Measurements from ENCODE around the gene PDZRN4. TPM values are rescaled to one million over a fixed set of nuclear protein-coding genes. Genes with fewer than 3 reads are reported as not detected.

The PDZRN4 gene
- total RNA-seq, 1 donor from 2014 or later, result 0.14 TPM

DNA sequence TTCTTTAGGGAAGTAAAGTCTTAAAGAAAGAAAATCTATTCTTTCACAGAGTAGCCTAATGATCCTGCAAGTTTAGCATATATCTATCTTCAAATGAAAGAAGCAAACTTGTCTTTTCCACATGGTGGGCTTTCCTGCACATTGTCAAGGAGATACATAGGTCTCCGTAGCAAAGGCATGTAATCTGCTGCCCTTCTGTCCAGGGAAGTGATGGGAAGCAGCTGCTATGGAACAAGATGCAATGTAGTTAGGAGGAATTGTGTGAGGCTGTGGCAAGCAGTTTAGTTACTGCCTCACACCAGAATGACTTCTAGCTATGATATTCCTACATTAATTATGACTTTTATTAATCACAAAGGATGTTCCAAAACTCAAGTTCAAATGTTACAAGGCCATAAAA lies 174.4 kb downstream of the PDZRN4 start:
- DNase-seq, result no peak
- TF ChIP-seq CTCF (IDR thresholded peaks at IDR 0.05; ENCODE audit: borderline replicate concordance), result no peak

DNA sequence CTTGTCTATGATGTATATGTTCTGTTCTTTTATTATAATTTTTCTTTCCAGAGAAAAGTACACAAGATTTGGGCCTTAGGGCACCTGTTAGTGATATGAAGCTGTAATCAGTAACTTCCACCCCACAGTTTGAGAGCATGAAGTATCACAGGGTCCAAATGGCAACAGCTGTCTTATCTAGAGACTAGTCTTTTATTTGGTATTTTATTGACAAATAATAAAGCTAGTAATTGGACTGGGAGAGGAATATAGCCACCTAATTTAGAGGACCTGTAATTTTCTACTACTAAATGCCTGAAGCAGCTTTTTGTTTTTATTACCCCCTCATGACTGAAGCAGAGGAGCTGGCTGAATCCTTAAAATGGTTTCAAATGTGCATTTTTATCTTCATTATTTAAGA lies 174.8 kb downstream of the PDZRN4 start:
- no peaks in the 10 kb centered on the region for H3K36me3 ChIP-seq
- DNase-seq, result no peak
- TF ChIP-seq CTCF (IDR thresholded peaks at IDR 0.05; ENCODE audit: borderline replicate concordance), result no peak
- no peaks in the 10 kb centered on the region for H3K4me1 ChIP-seq
- no peak overlapping the region for H3K27ac ChIP-seq (replicated peaks)
- H3K4me3 ChIP-seq, result no peak overlapping the region
- intact Hi-C loops (cut with micrococcal nuclease), result no loop called here
- no peaks in the 10 kb centered on the region for H3K27me3 ChIP-seq (ENCODE audit: low read depth)
- peaks cover 3% of the 10 kb centered on the region for H3K9me3 ChIP-seq (replicated peaks)

More for the DNA sequence above, 174.4 kb downstream of the PDZRN4 start:
- Histone ChIP-seq H3K4me3 (no peak overlapping the region), H3K27me3 (ENCODE audit: low read depth) (no peaks in the 10 kb centered on the region), H3K4me1 (no peaks in the 10 kb centered on the region), H3K27ac (replicated peaks) (no peak overlapping the region), H3K9me3 (replicated peaks) (no peaks in the 10 kb centered on the region), H3K36me3 (no peaks in the 10 kb centered on the region)
- intact Hi-C loops (cut with micrococcal nuclease), result no loop called here

- DNase-seq, result no peak
- no peaks in the 10 kb centered on the region for H3K36me3 ChIP-seq
- intact Hi-C loops (cut with micrococcal nuclease), result no loop called here
- no peaks in the 10 kb centered on the region for H3K4me1 ChIP-seq
- no peak overlapping the region for H3K4me3 ChIP-seq
- no peak overlapping the region for H3K27ac ChIP-seq (replicated peaks)
- peaks cover 16% of the 10 kb centered on the region for H3K9me3 ChIP-seq (replicated peaks)
- H3K27me3 ChIP-seq (ENCODE audit: low read depth), result no peaks in the 10 kb centered on the region
- no peak for TF ChIP-seq CTCF (IDR thresholded peaks at IDR 0.05; ENCODE audit: borderline replicate concordance)
Measured at GRCh38 chr12:41364211-41364610, 176.1 kb downstream of the PDZRN4 start.

DNA sequence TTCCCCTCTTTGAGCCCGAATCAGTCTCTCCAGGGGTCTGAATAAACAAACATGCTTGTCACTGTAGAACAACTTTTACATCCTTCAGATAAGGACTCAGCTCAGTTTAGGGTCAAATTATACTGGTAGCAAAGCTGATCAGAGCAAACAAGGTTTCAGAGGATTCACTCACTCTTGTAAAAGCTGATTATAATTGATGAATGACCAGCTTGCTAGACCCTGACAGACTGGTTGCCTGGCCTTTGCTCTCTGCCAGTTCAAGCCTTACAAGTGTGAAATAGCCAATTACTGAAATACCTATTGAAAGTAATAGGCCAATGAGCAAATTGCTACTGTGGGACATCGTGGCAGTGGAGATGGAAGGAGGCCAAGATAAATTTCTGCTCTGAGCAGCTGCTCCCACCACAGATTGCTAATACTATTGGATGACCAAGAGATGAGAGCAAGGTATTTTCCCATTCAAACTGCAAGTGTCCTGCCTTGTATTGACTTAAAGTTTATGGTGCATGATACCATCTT lies 177.6 kb downstream of the PDZRN4 start:
- H3K4me3 ChIP-seq, result no peak overlapping the region
- H3K4me1 ChIP-seq, result no peaks in the 10 kb centered on the region
- TF ChIP-seq CTCF (IDR thresholded peaks at IDR 0.05; ENCODE audit: borderline replicate concordance), result no peak
- intact Hi-C loops (cut with micrococcal nuclease), result no loop called here
- no peak for DNase-seq
- H3K27me3 ChIP-seq (ENCODE audit: low read depth), result no peaks in the 10 kb centered on the region
- H3K9me3 ChIP-seq (replicated peaks), result peaks cover 17% of the 10 kb centered on the region
- no peaks in the 10 kb centered on the region for H3K36me3 ChIP-seq
- H3K27ac ChIP-seq (replicated peaks), result no peak overlapping the region

DNA sequence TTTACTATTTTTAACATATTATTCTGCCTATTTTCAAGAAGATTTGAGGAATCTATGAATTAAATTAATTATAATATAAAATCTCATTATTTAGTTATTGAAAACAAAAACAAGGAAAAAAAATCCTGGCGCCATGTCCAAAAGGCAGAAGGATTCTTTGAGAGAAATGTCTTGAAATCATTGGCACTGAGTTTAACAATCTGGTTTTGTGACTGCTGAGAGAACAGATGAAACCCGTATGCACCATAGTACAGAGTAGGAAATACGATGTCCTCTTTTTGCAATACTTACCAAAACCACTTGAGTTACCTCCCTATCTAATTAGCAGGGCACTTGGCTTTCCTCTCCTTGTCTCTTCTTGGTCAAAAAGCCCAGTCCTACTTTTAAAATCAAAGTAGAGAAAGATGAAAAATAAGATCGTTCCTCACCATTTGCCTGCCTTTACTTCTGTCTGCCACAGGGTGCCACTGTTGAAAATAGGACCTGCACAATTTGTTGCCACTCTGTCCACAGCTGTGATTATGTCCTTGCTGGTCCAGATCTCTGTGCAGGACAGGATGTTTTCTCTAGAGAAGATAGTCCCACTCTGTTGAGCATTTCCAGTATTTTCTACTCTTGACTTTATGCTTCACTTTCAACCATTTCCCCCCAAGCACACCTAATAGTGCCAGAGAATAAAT lies 179.7 kb downstream of the PDZRN4 start:
- intact Hi-C loops (cut with micrococcal nuclease), result no loop called here

More for the DNA sequence above, 179.7 kb downstream of the PDZRN4 start:
- no peak for DNase-seq
- Histone ChIP-seq H3K4me3 (no peak overlapping the region), H3K36me3 (no peaks in the 10 kb centered on the region), H3K27ac (replicated peaks) (no peak overlapping the region), H3K4me1 (no peaks in the 10 kb centered on the region), H3K9me3 (replicated peaks) (peaks cover 17% of the 10 kb centered on the region), H3K27me3 (ENCODE audit: low read depth) (no peaks in the 10 kb centered on the region)
- peak; percentile 18 for TF ChIP-seq CTCF (IDR thresholded peaks at IDR 0.05; ENCODE audit: borderline replicate concordance)

Data from left ventricle myocardium inferior (tissue), 1 donor.